ENCODE measurements around the gene TCF7L1.
"Not testable (repeated sequence)": the region's sequence is repeated elsewhere in the genome, so short reads cannot be mapped to it uniquely, and the experiment has no call there.

The TCF7L1 gene

GRCh38 chr2:85112906-85113625 lies 20.1 kb upstream of the TCF7L1 start:
- TF ChIP-seq CTCF (IDR thresholded peaks at IDR 0.05; ENCODE audit: control insufficient read depth, insufficient read depth, low read depth, low read length, missing control alignments) = no peak
- H3K4me3 ChIP-seq (ENCODE audit: control insufficient read depth, low read depth, low read length) = no peak overlapping the region
- DNase-seq (ENCODE audit: low read depth) = no peak

- no peak for DNase-seq (ENCODE audit: low read depth)
- no peak for TF ChIP-seq CTCF (IDR thresholded peaks at IDR 0.05; ENCODE audit: control insufficient read depth, insufficient read depth, low read depth, low read length, missing control alignments)
- no peak overlapping the region for H3K4me3 ChIP-seq (ENCODE audit: control insufficient read depth, low read depth, low read length)
Observed at GRCh38 chr2:85114586-85115330, 18.4 kb upstream of the TCF7L1 start.

- TF ChIP-seq CTCF (IDR thresholded peaks at IDR 0.05; ENCODE audit: control insufficient read depth, insufficient read depth, low read depth, low read length, missing control alignments) = no peak
- no peak for DNase-seq (ENCODE audit: low read depth)
- H3K4me3 ChIP-seq (ENCODE audit: control insufficient read depth, low read depth, low read length) = no peak overlapping the region
Observed at GRCh38 chr2:85116207-85116606, 17.0 kb upstream of the TCF7L1 start.

GRCh38 chr2:85119900-85120299 lies 13.3 kb upstream of the TCF7L1 start:
- no peak for DNase-seq (ENCODE audit: low read depth)
- no peak for TF ChIP-seq CTCF (IDR thresholded peaks at IDR 0.05; ENCODE audit: control insufficient read depth, insufficient read depth, low read depth, low read length, missing control alignments)

GRCh38 chr2:85120363-85120762 lies 12.8 kb upstream of the TCF7L1 start:
- no peak for DNase-seq (ENCODE audit: low read depth)
- no peak for TF ChIP-seq CTCF (IDR thresholded peaks at IDR 0.05; ENCODE audit: control insufficient read depth, insufficient read depth, low read depth, low read length, missing control alignments)
- H3K4me3 ChIP-seq (ENCODE audit: control insufficient read depth, low read depth, low read length) = no peak overlapping the region

More at GRCh38 chr2:85119900-85120299, 13.3 kb upstream of the TCF7L1 start:
- no peak overlapping the region for H3K4me3 ChIP-seq (ENCODE audit: control insufficient read depth, low read depth, low read length)

- not testable (repeated sequence) for DNase-seq (ENCODE audit: low read depth); H3K4me3 ChIP-seq (ENCODE audit: control insufficient read depth, low read depth, low read length)
Observed at GRCh38 chr2:85126462-85126861, 6.7 kb upstream of the TCF7L1 start.

GRCh38 chr2:85129861-85130260 lies 3.3 kb upstream of the TCF7L1 start:
- no peak overlapping the region for H3K4me3 ChIP-seq (ENCODE audit: control insufficient read depth, low read depth, low read length)
- DNase-seq (ENCODE audit: low read depth) = no peak
- no peak for TF ChIP-seq CTCF (IDR thresholded peaks at IDR 0.05; ENCODE audit: control insufficient read depth, insufficient read depth, low read depth, low read length, missing control alignments)
